GM19467 (cell line): ENCODE measurements around the gene WIPF3.

Source experiments
- ATAC-seq: cut with Tn5 transposase; IDR thresholded peaks from one replicate; pipeline ENCODE4 v1.9.1; 2021; ENCODE audit warnings: mild to moderate bottlenecking, moderate library complexity; ENCODE audit not compliant: unreplicated experiment

The WIPF3 gene

GRCh38 chr7:29843726-29844125, 37.4 kb downstream of the WIPF3 start:
- ATAC-seq = no peak

GRCh38 chr7:29844559-29844958, 38.3 kb downstream of the WIPF3 start:
- ATAC-seq = no peak

DNA sequence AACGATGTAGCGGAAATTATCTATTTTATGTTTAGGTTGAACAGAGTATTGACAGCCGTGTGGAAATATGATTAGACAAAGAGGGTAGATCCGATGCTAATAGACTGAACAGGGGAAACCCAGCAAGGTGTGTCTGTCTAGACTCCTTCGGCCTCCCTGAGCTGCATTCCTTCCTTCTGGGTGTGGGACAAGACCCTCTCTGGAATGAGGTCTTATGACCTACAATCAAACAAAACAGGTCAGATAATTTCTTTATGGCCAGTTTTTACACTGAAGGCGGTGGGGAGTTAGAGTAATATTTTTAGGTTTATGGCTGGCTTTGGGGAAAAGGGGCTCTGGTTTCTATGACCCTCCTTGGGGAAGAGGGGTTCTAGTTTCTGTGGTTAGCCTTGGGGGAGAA, 41.2 kb downstream of the WIPF3 start:
- ATAC-seq = no peak

DNA sequence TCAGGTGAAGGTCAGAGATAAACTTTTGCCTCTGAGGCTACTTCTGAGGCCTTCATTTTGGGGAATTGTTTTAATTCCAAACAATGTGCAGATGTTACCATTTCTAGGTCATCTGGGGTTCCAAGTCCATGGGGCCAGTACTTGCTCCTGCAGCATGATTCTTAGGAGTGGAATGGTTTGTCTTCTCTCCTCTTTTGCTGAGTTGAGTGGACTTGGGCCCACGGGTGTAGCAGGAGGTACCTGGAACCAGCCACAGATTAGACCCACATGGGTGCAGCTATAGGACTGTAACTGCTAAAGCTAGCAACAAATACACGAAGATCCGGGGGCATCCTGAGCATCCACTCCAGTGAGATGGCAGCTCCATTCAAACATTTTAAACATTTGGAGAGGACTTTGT, 41.6 kb downstream of the WIPF3 start:
- no peak for ATAC-seq

- ATAC-seq = no peak
These were observed 42.6 kb downstream of the WIPF3 start for GRCh38 chr7:29848941-29849340.

- ATAC-seq = no peak
These were observed 45.2 kb downstream of the WIPF3 start for GRCh38 chr7:29851487-29851886.

DNA sequence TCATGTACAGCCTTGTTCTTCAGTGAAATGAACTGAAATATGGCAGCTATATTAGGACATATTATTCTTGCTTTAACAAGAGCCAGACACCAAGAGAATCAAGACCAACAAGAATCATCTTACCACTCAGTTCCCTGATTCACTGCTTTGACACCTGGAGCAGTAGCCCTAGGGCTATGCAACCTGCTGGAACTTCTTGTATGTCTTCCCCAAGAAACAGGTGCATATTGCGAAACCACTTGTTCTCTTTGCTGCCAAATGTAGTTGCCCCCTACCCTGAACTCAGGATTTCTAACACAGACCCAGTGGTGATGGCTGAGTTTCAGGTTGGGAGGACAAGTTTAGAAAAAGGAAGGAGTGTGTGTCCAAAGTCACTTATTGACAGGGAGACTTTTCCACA, 46.1 kb downstream of the WIPF3 start:
- ATAC-seq = no peak

DNA sequence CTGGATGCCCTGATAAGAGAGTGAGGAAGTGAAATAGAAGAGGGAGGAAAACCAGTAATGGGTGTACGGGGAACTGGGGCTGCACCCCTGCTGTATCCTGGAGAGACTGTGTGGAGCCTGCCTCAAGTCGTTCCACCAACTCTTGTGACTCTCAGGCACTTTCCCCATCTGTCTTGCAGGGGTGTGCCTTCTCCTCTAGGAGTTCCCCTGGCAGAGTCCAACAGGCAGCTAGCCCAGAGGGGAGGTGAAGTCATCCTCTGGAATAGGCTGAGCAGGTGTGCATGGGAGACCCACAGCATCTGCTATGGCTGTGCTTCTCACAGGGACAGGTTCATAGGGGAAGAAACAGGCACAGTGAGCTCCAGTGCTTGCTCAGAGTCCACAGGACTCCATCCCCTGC, 46.8 kb downstream of the WIPF3 start:
- ATAC-seq = no peak

DNA sequence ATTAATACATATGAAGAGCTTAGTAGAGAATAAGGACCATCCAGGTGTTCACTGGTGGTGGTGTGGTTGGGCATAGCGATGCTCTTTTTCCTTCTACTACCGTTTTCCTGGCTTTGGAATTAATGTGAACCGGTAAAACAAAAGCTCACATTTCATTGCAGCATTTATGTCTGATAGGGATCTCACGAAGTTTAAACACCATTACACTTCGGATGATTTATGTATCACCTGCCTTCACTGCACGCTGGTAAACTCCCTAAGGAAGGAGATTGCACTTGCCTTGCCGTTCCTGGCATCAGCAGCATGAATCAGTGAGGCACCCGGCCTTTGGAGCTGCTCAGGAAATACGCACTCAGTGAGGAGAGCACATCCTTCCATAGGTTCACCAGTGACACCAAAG, 47.5 kb downstream of the WIPF3 start:
- no peak for ATAC-seq

- no peak for ATAC-seq
These were observed 48.1 kb downstream of the WIPF3 start for GRCh38 chr7:29854257-29854938.

DNA sequence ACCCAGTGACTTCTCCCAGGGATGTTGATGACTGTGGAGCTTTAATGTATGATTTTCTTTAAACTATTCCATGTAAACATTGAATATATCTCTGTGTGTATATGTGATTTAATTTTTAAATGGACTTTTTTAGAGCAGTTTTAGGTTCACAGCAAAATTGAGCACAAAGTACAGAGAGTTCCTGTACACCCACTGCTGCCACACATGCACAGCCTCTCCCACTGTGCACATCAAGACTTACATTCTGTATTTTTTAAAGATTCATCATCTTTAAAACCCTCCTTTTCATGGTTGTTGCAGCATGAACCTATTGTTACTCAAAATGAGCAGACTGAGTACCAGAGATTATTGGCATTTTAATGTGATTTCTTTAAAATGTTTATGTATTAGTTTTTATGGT, 51.3 kb downstream of the WIPF3 start:
- ATAC-seq = no peak

- ATAC-seq = no peak
These were observed 52.1 kb downstream of the WIPF3 start for GRCh38 chr7:29858191-29858951.

GRCh38 chr7:29859104-29859503, 52.8 kb downstream of the WIPF3 start:
- ATAC-seq = no peak

- ATAC-seq = no peak
These were observed 53.3 kb downstream of the WIPF3 start for GRCh38 chr7:29859524-29860185.

DNA sequence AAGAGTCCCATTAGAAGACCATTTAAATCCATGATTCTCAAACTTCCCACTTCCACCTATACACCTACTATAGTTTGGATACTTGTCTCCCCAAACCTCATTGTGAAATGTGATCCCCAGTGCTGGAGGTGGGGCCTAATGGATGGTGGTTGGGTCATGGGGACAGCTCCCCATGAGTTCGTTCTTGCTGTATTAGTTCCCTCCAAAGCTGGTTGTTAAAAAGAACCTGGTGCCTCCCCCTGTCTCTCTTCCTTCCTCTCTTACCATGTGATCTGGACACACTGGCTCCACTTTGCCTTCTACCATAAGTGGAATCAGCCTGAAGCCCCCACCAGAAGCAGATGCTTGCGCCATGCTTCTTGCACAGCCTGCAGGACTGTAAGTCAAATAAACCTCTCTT, 53.9 kb downstream of the WIPF3 start:
- ATAC-seq = no peak

- ATAC-seq = no peak
These were observed 55.6 kb downstream of the WIPF3 start for GRCh38 chr7:29861884-29862283.

DNA sequence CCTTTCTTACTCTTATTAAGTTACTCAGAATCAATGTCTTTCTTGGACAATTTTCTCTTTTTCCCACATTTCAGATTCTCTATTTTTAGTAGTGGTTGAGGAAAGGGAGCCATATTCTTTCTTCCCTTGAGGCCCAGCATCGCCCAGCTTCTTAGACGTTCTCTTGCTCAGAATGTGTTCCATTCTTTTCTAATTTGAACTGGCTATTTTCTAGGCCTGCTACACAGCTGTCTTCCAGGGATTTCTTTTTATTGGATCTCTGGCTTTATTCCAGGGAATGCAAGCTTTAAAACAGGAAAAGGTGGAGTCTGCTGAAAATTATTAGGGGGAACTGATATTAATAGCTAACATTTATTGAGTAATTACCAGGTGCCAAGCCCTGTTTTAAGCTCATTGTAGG, 58.3 kb downstream of the WIPF3 start:
- ATAC-seq = no peak

DNA sequence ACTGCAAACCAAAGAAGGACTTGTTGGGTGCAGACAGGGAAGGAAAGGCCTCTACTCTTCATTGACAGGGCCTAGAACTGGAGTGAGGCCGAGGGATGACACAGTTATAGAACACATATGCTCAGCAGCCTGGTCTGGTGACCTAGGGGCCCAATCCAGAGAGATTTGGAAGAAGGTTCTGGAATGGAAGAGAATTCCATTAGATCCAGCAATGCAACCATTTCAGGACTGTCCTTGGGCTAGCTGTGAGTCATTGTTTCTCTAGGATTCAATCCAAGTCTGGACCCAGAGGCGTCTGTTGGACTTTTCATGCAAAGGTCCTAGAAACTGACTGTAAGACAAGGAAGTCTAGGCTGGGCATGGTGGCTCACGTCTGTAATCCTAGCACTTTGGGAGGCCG, 59.2 kb downstream of the WIPF3 start:
- ATAC-seq = no peak

DNA sequence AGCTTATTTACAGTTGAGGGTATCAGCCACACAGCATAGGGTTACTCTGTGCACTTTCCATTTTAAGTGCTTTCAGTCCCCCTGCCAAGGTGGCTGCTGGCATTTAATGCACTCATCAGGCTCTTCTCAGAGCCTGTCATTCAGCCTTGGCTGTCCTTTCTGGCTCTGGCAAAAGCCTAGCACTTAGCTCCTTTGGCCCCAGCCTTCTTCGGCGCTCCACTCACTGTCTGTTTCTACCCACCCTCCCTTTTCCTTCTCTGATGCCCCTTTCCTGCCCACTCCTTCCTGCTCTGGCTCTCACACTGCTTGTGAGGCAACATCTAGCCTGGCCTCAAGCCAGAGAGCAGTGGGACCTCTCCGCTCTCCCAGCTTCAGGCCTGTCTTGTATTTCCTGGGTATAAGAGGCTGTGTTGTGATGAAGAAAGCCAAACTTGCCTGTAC, 60.2 kb downstream of the WIPF3 start:
- ATAC-seq = no peak

DNA sequence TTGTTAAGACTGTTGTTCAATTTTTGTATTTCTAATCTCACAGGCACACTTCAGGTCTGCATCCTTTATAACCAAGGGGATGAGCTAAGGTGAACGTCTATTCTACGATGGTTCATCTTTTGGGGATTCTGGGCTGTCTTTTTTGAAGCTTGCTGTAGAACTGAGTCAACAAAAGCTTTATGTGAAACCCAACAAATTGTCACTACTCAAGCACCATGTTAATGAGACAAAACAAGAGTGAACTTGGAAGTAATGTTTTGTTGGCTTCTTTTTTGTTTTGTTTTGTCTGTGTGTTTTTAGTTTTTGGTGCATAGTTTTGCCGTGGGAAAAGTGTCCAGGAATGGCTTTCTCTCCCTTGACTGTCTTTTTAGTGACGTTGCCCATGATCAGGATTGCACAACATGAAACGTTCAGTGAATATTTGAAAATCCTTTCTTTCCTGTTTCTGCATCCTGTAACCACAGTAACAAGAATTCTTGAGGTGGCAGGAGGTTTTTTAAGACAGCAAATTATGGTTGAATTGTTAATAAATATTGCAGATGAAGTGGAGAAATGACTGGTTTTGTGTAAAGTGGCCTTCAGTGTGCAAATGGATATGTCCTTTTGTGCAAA, 65.6 kb downstream of the WIPF3 start:
- no peak for ATAC-seq

- ATAC-seq = no peak
These were observed 67.5 kb downstream of the WIPF3 start for GRCh38 chr7:29873644-29874294.
